GM23248 (cell line): ENCODE data around the gene PNMA6A. TPM values are rescaled to one million over a fixed set of nuclear protein-coding genes. Genes with fewer than 3 reads are reported as not detected.
"Not testable (repeated sequence)": the region's sequence is repeated elsewhere in the genome, so short reads cannot be mapped to it uniquely, and the experiment has no call there.

Experiments
- DNase-seq: peaks from one replicate; pipeline ENCODE4 v3.0.0-alpha.2; 2015
- H2AFZ ChIP-seq: fragments of 200-600 bp; sonication (generic); 2 replicates; pipeline ENCODE4 v1.6.1; 2016; ENCODE audit warnings: antibody characterized with exemption
- H3F3A ChIP-seq: fragments of 200-600 bp; sonication (generic); 2 replicates; pipeline ENCODE4 v1.6.1; 2016; ENCODE audit warnings: mild to moderate bottlenecking, antibody characterized with exemption, mixed run types; ENCODE audit not compliant: insufficient read depth
- H3K27ac ChIP-seq: fragments of 200-600 bp; sonication (generic); 2 replicates; pipeline ENCODE4 v1.5.1; 2016; ENCODE audit warnings: mild to moderate bottlenecking
- H3K27me3 ChIP-seq: fragments of 200-600 bp; sonication (generic); replicated peaks from 2 replicates; pipeline ENCODE4 v1.6.1; 2016; ENCODE audit warnings: mild to moderate bottlenecking; ENCODE audit not compliant: insufficient read depth
- H3K36me3 ChIP-seq: fragments of 200-600 bp; sonication (generic); 2 replicates; pipeline ENCODE4 v1.6.1; 2016; ENCODE audit warnings: low read depth, mild to moderate bottlenecking
- H3K4me1 ChIP-seq: fragments of 200-600 bp; sonication (generic); 2 replicates; pipeline ENCODE4 v1.6.1; 2016; ENCODE audit warnings: mild to moderate bottlenecking; ENCODE audit not compliant: insufficient read depth
- H3K4me2 ChIP-seq: fragments of 200-600 bp; sonication (generic); one replicate; pipeline ENCODE4 v1.6.1; 2016; ENCODE audit warnings: mild to moderate bottlenecking; ENCODE audit not compliant: unreplicated experiment
- H3K4me3 ChIP-seq: fragments of 200-600 bp; sonication (generic); 2 replicates; pipeline ENCODE4 v1.5.1; 2016; ENCODE audit warnings: mild to moderate bottlenecking
- H3K79me2 ChIP-seq: fragments of 200-600 bp; sonication (generic); 2 replicates; pipeline ENCODE4 v1.6.1; 2016; ENCODE audit warnings: mild to moderate bottlenecking; ENCODE audit not compliant: insufficient read depth
- H3K9ac ChIP-seq: fragments of 200-600 bp; sonication (generic); 2 replicates; pipeline ENCODE4 v1.6.1; 2016; ENCODE audit warnings: mild to moderate bottlenecking
- H3K9me2 ChIP-seq: fragments of 200-600 bp; sonication (generic); 2 replicates; pipeline ENCODE4 v1.6.1; 2016; ENCODE audit warnings: mixed run types, mild to moderate bottlenecking, moderate library complexity; ENCODE audit not compliant: insufficient read depth
- H3K9me3 ChIP-seq: fragments of 200-600 bp; sonication (generic); one replicate; pipeline ENCODE4 v1.6.1; 2017; ENCODE audit warnings: low read depth
- H4K20me1 ChIP-seq: fragments of 200-600 bp; sonication (generic); 2 replicates; pipeline ENCODE4 v1.6.0; 2016; ENCODE audit not compliant: insufficient read depth
- EZH2 ChIP-seq: fragments of 200-600 bp; sonication (generic); IDR thresholded peaks from 2 replicates; pipeline ENCODE4 v1.6.1; 2018; ENCODE audit warnings: antibody characterized with exemption, mild to moderate bottlenecking; ENCODE audit not compliant: insufficient read depth, poor library complexity, severe bottlenecking
- EZH2phosphoT487 ChIP-seq: fragments of 200-600 bp; sonication (generic); IDR thresholded peaks from 2 replicates; pipeline ENCODE4 v1.6.1; 2018; ENCODE audit warnings: antibody characterized with exemption, moderate library complexity, mild to moderate bottlenecking, low read depth; ENCODE audit not compliant: insufficient read depth
- WGBS, 2 experiments: methylation state at CpG; one replicate each; pipeline ENCODE4 v1.1.6; 2015 to 2017; ENCODE audit warnings: low lambda C conversion rate in 2 of 2, low coverage in 1 of 2; ENCODE audit errors: missing lambda C conversion rate in 2 of 2; 5-methylcytosine and 5-hydroxymethylcytosine counted together
- in situ Hi-C: fragments of 300-500 bp; cut with MboI; formaldehyde crosslinking; loops from 2 replicates; pipeline ENCODE4 v1.15.0; 2020
- polyA plus RNA-seq: library from polyadenylated mRNA; unstranded; fragments of >200 nt; fragmentation: Nextera tagmentation; extraction: Ambion mirVana; gene quantifications from 2 replicates; pipeline ENCODE4 v1.2.1, GENCODE V29; 2016
- total RNA-seq: library from RNA; depleted of rRNA; stranded (reverse); fragments of >200 nt; shearing (Covaris generic); gene quantifications from 2 replicates; pipeline ENCODE4 v1.2.3, GENCODE V29; 2014

PNMA6A gene
- total and polyA plus RNA-seq, 2 experiments from 2014 or later, result 0.19 to 0.22 TPM

DNA sequence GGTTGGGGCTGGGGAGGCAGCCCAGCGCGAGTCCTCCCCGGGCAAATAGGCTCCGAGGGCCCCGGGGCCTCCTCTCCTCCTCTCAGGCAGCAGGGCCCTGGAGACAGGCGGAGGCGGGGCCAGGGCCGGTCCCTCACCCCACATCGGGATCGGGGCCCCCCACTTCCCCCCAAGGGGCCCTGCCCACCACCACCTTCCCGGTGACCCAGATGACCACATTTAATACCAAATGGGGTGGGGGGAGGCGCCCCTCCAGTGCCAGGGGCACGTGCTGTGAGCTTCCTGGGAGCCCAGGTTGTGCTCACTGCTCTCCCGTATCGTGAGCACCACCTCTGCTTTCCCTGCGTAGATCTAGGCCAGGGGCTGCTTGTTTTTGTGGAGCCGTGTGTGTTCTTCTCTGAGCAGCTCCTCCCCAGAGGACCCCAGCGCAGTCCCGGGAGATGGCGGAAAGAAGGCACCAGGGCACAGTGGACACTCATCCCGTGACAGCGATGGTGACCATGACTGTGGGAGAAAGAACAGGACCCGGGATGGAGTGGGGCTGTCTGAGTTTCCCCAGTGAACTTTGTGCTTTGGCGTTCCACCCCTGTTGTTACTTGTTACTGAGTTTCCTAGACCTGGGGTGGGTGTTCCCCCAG, 2.1 kb downstream of the PNMA6A start:
- no peak overlapping the region for H3K4me2 ChIP-seq
- no peak overlapping the region for H3K9ac ChIP-seq
- H3K4me1 ChIP-seq, result no peaks in the 10 kb centered on the region
- H3F3A ChIP-seq, result no peaks in the 10 kb centered on the region
- no peaks in the 10 kb centered on the region for H3K9me2 ChIP-seq
- no peaks in the 10 kb centered on the region for H4K20me1 ChIP-seq
- H3K27me3 ChIP-seq, result no peaks in the 10 kb centered on the region
- no peak overlapping the region for H2AFZ ChIP-seq
- no peak overlapping the region for H3K4me3 ChIP-seq
- no peak for TF ChIP-seq EZH2phosphoT487
- no peak for TF ChIP-seq EZH2
- H3K27ac ChIP-seq, result no peak overlapping the region
- H3K9me3 ChIP-seq, result no peaks in the 10 kb centered on the region
- in situ Hi-C loops, result no loop called here
- H3K36me3 ChIP-seq, result no peaks in the 10 kb centered on the region
- 85 to 100% methylated on average over 7 to 14 of the region's 24 CpGs for WGBS, 2 experiments
- no peak for DNase-seq
- H3K79me2 ChIP-seq, result no peaks in the 10 kb centered on the region

DNA sequence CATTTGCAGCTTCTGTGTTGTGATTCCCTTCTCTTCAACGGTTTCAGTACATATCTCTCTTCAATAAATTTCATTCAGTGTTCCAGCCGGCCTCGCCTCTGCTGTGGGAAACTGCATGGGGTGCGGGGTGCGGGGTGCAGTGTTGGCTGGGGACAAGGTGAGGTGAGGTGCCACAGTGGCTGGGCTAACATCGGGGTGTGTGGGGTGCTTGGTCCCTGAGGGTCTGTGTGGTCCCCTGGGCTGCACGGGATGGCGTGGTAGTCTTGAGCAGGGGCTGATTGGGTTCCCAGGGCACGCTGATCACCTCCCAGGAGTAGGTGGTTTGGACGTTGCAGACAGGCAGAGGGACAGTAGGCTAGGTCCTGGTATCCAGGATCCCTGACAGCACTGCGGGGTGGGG, 2.7 kb downstream of the PNMA6A start:
- Histone ChIP-seq H2AFZ (no peak overlapping the region), H3K4me1 (no peaks in the 10 kb centered on the region), H3K79me2 (no peaks in the 10 kb centered on the region), H4K20me1 (no peaks in the 10 kb centered on the region), H3K36me3 (no peaks in the 10 kb centered on the region), H3K9me3 (no peaks in the 10 kb centered on the region), H3K9ac (no peak overlapping the region), H3K27ac (no peak overlapping the region), H3K9me2 (no peaks in the 10 kb centered on the region), H3F3A (no peaks in the 10 kb centered on the region), H3K4me3 (no peak overlapping the region), H3K4me2 (no peak overlapping the region), H3K27me3 (no peaks in the 10 kb centered on the region)
- WGBS, 2 experiments, result 70 to 83% methylated on average over 2 to 6 of the region's 11 CpGs
- no peak for DNase-seq
- TF ChIP-seq EZH2phosphoT487, result no peak
- TF ChIP-seq EZH2, result no peak
- in situ Hi-C loops, result no loop called here

DNA sequence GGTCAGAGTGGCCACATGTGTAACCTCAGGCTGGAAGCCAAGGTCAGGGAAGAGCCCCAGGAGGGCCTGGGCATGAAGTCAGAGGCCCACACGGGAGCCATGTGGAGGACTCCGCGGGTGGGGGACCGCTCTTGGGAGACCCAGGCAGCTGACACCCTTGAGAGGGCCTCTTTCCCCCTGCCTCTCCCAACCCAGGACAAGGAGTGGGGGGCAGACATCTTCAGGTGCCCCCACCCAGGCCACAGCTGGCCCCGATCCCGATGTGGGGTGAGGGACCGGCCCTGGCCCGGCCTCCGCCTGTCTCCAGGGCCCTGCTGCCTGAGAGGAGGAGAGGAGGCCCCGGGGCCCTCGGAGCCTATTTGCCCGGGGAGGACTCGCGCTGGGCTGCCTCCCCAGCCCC, 3.1 kb downstream of the PNMA6A start:
- H3K36me3 ChIP-seq, result no peaks in the 10 kb centered on the region
- no peak overlapping the region for H3K27ac ChIP-seq

GRCh38 chrX:153077437-153078135, 5.3 kb downstream of the PNMA6A start:
- H3K9ac ChIP-seq, H3K36me3 ChIP-seq, H3K27me3 ChIP-seq, H3K4me1 ChIP-seq, H3K9me2 ChIP-seq, H3K4me3 ChIP-seq, H2AFZ ChIP-seq, in situ Hi-C loops, H3F3A ChIP-seq, H3K27ac ChIP-seq, DNase-seq, H3K79me2 ChIP-seq, H3K9me3 ChIP-seq, H4K20me1 ChIP-seq, H3K4me2 ChIP-seq: not testable (repeated sequence)
- WGBS, 2 experiments, result no CpG with 5 or more reads among the region's 76 CpGs

More for the DNA sequence above, 3.1 kb downstream of the PNMA6A start:
- Histone ChIP-seq H4K20me1 (no peaks in the 10 kb centered on the region), H3K4me3 (no peak overlapping the region), H3K9ac (no peak overlapping the region), H3K4me2 (no peak overlapping the region), H3K9me3 (no peaks in the 10 kb centered on the region), H3F3A (no peaks in the 10 kb centered on the region), H3K9me2 (no peaks in the 10 kb centered on the region), H3K27me3 (no peaks in the 10 kb centered on the region), H2AFZ (no peak overlapping the region), H3K79me2 (no peaks in the 10 kb centered on the region), H3K4me1 (no peaks in the 10 kb centered on the region)
- TF ChIP-seq EZH2phosphoT487 (no peak), EZH2 (no peak)
- 96 to 100% methylated on average over 1 to 4 of the region's 14 CpGs for WGBS, 2 experiments
- in situ Hi-C loops, result no loop called here
- no peak for DNase-seq

- H3K9me2 ChIP-seq, H4K20me1 ChIP-seq, H3K9me3 ChIP-seq, H2AFZ ChIP-seq, DNase-seq, H3K36me3 ChIP-seq, H3K79me2 ChIP-seq, H3K27ac ChIP-seq, H3K9ac ChIP-seq, H3K27me3 ChIP-seq, H3F3A ChIP-seq, H3K4me3 ChIP-seq, H3K4me2 ChIP-seq, in situ Hi-C loops, H3K4me1 ChIP-seq: not testable (repeated sequence)
- 0 to 83% methylated on average over 1 to 7 of the region's 23 CpGs for WGBS, 2 experiments
Measured at GRCh38 chrX:153083238-153083923, 11.1 kb downstream of the PNMA6A start.
